ENCODE results near the gene COA1.
A peak's percentile ranks its signal among the peaks of the same experiment; 100 is the strongest.
"Not testable (repeated sequence)": the region's sequence is repeated elsewhere in the genome, so short reads cannot be mapped to it uniquely, and the experiment has no call there.

Gene COA1, protein sequence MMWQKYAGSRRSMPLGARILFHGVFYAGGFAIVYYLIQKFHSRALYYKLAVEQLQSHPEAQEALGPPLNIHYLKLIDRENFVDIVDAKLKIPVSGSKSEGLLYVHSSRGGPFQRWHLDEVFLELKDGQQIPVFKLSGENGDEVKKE

DNA sequence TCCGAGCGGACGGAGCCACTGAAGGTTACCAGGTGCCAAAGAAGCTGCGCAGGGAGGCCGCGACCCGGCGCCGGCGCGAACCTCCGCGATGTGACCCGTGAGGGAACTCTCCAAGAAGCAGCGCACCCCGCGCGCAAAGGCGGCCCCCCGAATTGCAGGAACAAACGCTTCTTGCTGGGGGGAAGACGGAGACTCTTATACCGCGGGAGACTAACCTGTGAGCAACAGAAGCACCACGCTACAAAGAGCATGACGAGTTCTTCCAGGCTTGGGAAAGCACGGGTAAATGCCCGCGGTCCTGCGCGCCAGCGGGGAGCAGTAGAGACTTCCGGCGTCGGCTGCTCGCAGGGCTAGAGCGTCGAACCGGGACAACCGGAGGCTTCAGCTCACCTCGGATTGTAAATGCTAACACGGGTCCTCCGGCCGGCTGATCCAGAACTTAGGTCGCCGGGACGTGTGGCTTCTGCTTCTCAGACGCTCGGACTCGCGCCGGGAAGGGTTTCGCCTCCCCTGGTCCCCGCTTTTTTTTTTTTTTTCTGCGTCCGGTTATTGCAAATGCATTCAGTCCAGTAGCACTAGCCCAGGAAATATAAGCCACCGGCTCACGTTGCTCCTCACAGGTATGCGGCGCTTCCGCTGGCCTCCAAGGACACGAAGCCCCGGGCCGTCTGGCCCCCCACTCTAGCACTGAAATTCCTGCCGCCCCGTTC is at the start of gene COA1:
Gene COA1, minus strand, starts transcription at position 310 of the 710 bp plus-strand sequence. CDS start 80,909 bp downstream, outside the sequence.
- peak; percentile 76 for DNase-seq

DNA sequence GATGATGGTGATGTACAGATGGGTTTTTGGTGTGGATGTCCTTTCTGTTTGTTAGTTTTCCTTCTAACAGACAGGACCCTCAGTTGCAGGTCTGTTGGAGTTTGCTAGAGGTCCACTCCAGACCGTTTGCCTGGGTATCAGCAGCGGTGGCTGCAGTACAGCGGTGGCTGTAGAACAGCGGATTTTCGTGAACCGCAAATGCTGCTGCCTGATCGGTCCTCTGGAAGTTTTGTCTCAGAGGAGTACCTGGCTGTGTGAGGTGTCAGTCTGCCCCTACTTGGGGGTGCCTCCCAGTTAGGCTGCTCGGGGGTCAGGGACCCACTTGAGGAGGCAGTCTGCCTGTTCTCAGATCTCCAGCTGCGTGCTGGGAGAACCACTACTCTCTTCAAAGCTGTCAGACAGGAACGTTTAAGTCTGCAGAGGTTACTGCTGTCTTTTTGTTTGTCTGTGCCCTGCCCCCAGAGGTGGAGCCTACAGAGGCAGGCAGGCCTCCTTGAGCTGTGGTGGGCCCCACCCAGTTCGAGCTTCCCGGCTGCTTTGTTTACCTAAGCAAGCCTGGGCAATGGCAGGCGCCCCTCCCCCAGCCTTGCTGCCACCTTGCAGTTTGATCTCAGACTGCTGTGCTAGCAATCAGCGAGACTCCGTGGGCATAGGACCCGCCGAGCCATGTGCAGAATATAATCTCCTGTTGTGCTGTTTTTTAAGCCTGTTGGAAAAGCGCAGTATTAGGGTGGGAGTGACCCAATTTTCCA is 49.1 kb upstream of the COA1 start:
- DNase-seq: peak; percentile 5

DNA sequence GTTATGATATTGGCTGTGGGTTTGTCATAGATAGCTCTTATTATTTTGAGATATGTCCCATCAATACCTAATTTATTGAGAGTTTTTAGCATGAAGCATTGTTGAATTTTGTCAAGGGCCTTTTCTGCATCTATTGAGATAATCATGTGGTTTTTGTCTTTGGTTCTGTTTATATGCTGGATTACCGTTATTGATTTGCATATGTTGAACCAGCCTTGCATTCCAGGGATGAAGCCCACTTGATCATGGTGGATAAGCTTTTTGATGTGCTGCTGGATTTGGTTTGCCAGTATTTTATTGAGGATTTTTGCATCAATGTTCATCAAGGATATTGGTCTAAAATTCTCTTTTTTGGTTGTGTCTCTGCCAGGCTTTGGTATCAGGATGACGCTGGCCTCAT is 45.9 kb upstream of the COA1 start:
- not testable (repeated sequence) for DNase-seq

DNA sequence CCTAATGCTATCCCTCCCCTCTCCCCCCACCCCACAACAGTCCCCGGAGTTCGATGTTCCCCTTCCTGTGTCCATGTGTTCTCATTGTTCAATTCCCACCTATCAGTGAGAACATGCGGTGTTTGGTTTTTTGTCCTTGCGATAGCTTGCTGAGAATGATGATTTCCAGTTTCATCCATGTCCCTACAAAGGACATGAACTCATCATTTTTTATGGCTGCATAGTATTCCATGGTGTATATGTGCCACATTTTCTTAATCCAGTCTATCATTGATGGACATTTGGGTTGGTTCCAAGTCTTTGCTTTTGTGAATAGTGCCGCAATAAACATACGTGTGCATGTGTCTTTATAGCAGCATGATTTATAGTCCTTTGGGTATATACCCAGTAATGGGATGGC is 43.9 kb upstream of the COA1 start:
- DNase-seq: not testable (repeated sequence)

DNA sequence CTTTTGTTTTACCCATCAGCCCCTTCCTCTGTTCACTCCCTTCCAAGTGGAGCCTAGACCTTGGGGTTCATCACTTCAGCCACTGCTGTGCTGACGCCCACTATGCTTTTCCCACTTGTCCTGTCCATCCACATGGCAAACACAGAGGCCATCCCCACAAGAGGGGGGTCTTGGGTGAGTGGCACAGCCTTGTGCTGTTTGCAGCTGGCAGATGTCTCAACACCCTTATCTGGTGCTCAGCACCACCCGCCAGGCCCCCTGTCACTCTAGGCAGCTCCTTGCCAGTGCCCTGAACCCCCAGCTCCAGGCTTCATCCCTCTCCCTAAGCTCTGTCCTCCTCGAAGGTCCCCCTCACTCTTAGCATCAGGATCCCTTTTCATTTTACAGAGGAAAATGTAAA is 42.2 kb upstream of the COA1 start:
- DNase-seq: no peak

DNA sequence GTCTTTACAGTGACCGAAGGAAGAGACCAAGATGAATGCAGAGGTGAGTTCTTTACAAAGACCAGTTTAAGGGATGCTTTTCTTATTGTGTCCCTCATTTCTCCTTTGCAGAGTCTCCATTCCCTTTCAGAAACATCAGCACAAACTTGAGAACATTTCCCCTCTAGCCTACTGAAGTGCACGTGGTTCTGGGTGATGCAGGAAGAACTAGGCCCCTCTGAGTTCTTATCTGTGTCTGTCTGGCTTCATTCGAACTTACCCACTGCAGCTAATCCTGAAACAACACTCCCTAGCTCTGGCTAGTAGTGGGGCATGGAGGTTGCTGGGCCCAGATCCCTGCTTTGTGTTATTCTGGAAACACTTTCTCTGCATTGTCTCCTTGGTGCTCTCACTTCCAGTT is 41.8 kb upstream of the COA1 start:
- DNase-seq: no peak

DNA sequence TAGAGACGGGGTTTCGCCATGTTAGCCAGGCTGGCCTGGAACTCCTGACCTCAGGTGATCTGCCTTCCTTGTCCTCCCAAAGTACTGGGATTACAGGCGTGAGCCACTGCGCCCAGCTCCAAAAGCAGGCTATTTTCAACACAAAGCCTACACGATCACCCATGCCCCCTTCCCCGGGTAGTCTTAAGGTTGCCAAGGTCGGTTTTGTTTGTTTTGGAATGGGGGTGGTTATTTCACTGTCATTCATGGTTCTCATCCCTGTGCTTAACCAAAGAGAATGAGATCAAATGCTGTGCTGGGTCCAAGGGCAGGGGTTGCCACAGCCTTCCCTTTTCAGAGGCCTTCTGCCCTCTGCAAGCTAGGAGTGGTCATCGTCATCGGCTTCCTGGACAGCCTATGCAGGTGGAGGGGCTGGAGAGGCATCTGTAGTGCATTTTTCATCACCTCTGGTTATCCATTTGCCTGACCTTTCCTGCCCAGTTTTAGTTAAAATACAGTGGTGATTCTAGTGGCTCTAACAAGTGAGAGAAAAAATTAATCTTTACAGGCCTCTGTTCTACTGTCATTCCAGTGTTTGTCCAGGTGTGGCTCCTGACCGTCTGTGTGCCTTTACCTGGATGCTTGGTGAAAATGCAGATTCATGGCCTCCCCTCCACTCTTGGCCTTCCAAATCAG is 40.6 kb upstream of the COA1 start:
- no peak for DNase-seq

DNA sequence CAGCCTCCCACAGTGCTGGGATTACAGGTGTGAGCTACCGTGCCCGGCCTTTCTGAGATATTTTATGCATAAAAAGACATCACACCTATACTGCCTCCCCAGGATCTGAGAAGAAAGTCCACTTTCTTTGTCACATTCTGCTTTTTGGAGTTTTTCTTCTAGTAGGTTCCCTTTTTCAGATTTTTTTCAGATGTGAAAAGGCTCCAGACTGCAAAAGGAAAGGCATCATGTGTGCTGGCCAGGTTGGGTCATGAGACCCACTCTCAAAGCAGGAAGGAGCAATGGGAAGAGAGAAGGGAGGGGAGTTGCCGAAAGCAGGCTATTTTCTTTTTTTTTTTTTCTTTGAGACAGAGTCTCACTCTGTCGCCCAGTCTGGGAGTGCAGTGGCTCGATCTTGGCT is 40.0 kb upstream of the COA1 start:
- DNase-seq: no peak

DNA sequence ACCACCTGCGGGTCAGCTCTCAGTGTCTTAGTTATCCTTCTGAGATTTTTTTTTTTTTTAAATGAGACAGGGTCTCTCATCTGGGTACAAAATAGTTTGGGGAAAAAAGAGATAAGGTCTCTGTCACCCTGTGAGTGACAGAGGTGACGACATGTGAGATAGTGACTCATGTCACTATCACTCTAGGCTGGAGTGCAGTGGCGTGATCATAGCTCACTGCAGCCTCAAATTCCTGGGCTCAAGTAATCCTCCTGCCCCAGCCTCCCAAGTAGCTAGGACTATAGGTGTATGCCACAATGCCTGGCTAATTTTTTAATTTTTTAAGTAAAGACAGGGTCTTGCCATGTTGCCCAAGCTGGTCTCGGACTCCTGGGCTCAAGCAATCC is 39.6 kb upstream of the COA1 start:
- no peak for DNase-seq

DNA sequence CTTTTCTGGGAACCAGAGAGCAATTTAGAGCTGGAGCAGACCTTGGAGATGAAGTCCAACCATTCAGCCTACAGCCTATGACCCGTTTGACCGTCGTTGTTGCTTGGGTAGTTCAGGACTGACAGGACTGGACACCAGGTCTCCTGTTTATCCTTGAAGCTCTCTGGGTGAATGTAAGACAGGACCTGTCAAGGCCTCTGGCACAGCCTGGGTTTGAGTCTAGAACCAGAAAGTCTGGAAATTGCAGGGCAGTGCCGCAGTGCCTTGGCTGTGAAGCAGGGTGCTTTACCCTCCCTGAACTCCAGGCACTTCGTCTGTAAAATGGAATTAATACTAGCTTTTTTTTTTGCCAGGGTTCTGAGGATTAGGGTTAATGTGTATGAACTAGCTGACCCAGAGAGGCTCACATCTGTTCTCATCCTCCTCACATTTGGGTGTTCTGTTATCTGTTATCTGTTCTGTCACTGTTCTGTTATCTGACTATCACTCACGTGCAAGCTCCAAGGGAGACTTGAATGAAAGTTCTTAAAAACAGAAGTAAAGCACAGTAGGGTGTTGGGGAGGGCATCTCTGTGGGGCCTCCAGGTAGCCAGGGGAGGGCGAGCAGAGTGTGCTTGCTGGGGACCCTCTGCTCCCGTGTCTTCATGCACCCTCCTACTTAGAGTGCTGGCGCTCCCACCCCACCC is 39.0 kb upstream of the COA1 start:
- no peak for DNase-seq

DNA sequence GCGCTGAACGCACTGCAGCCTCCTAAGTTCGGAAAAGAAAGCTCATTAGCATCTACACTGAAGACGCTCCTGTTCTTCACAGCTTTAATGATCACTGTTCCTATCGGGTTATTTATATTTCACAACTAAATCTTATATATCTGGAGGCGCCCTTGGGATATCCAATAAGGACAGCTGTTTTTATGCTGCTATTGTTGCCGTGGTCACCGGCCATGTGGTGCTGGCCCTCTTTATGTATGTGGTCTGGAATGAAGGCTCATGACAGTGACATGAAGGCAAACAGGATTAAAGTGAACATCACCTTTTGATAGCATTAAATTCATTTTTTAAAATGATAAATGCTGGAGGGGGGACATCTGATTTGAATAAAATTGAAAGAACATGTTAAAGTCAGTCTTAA is 38.0 kb upstream of the COA1 start:
- no peak for DNase-seq

DNA sequence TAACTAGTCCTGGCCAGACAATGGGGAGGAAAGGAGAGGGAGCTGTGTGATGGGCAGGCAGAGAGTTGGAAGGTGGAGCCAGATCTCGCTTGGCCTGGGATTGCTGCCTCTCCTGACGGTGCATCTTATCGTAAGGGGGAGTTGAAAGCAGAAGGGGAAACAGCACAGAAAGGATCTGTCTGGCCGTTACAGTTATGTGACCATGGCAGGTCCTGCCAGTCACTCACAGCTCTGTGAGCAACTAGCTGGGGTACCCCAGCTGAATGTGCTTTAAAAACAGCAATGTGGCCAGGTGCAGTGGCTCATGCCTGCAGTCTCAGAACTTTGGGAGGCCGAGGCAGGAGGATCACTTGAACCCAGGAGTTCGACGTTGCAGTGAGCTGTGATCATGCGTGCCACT is 37.2 kb upstream of the COA1 start:
- DNase-seq: no peak

DNA sequence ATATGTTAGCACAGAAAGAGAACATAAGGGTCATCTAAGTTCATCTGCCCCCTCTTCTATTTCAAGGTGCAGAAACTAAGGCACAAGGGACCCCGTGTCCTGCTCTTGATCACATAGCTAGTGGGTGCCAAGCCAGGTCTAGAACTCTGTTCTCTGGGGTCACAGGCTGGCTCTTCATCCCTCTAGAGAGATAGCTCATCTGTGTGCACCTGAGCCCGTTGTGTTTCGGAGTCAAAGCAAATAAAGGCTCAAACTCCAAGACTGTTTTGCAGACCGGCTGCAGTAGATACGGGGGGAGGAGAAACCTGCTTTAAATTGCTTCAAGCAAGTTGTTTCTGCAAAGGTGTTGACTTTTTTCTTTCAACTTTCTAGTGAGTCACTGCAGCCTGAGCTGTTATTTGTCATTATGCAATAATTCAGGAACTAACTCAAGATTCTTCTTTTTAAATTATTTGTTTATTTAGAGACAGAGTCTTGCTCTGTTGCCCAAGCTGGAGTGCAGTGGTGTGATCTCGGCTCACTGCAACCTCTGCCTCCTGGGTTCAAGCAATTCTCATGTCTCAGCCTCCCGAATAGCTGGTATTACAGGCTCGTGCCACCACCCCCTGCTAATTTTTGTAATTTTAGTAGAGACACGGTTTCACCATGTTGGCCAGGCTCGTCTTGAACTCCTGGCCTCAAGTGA is 35.6 kb upstream of the COA1 start:
- DNase-seq: no peak

DNA sequence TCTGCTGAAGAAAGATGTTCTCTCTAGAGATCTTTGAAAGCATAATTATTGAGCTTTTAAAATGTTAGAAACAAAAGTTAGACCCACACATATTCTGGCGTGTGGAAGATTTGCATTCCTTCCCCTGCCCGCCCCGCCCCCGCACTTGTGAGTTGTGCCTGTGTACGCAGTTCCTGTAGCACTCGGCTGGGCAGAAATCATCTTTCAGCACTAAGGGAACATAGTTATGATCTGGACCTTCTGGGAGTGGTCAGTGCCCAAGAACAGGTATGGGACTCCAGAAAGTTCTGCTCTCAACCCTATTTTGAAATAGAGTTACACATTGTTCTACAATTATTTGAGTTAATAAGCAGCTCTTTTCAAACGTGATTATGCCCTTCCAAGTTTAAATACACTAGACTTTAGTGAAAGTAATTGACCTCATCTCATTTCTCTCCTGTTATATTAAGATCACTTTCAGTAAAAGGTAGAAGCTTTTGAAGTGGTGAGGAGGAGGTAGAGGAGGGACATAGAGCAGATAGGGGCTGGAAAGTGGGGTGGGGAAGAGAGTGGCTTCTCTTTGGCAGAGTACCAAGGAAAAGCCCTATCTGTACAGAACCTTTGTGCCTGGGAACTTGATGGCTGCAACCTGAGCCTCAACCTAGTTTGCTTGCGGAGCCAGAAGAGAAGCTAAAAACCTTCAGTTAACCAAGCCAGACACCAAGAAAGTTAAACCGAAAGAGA is 34.9 kb upstream of the COA1 start:
- DNase-seq: no peak

DNA sequence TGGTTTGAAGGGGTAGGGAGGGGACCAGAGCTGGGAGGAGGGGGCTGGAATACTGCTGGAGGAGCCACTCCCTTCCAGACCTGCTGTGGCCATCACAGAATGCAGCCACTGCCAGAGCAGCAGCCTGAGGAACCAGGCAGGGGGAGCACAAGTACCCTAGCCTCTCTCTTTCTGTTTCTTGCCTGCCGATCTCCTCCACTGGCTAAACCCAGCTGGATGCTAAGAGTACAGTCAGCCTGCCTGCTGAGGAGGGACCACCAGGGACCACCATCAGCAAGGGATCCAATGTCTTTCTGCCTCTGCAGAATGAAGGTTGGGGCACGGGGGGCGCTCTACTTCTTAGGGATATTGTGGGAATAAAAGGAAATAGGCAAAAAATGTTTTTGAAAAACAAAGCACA is 33.9 kb upstream of the COA1 start:
- no peak for DNase-seq

DNA sequence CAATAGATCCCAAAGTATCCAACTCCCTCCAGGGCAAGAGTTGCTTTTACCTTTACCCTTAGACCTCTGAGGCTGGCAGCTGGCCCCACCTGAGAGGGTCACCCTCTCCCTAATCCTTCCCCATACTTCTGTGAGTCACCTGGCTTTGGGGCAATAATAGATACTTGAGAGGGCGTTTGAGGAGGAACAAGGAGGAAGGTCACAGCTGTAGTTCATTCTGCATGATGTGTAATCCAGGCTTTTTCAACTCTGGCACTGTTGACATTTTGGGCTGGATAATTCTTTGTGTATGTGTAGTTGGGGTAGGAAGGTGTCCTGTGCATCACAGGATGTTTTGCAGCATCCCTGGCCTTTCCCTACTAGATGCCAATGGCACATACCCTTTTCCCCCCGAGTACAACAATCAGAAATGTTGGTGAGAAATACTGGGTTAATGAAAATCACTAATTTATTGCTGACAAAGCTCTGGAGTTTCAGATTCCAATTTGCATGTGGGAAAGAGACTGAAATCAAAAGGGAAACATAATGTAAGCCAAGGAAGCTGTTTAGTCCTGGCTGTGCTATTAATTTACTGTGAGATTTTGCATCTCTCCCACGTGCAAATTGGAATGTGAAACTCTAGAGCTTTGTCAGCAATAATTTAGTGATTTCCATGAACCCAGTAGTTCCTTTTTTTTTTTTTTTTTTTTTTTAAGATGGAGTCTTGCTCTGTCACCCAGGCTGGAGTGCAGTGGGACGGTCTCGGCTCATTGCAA is 32.8 kb upstream of the COA1 start:
- DNase-seq: no peak

DNA sequence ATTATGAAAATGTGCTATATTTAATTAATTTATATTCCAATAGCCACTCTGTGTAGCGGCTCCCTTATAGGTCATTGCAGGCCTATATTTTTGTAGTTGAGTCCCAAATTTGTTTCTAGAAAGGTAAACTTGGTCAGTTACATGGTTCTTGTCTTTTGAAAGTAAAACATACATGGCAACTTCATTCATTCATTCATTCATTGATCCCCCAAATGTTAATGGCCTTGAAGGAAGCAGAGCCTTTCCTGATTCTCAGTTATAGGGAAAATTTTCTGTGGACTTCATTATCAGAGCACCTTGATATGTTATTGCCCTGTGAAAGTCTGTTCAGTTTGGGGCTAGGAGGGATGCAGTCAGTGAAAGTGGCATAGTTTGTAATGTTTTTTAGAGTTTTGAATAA is 32.1 kb upstream of the COA1 start:
- no peak for DNase-seq

DNA sequence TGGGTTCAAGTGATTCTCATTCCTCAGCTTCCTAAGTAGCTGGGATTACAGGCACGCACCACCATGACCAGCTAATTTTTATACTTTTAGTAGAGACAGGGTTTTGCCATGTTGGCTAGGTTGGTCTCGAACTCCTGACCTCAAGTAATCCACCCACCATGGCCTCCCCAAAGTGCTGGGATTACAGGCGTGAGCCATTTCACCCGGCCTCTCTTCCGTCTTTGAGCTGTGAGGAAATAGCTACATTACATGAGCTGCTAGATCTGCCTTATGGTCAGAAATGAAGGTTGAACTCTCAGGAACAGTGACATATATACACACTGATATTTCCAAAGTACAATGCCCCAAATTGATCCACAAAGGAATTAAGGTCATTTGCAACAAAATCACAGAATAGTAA is 31.5 kb upstream of the COA1 start:
- DNase-seq: no peak

DNA sequence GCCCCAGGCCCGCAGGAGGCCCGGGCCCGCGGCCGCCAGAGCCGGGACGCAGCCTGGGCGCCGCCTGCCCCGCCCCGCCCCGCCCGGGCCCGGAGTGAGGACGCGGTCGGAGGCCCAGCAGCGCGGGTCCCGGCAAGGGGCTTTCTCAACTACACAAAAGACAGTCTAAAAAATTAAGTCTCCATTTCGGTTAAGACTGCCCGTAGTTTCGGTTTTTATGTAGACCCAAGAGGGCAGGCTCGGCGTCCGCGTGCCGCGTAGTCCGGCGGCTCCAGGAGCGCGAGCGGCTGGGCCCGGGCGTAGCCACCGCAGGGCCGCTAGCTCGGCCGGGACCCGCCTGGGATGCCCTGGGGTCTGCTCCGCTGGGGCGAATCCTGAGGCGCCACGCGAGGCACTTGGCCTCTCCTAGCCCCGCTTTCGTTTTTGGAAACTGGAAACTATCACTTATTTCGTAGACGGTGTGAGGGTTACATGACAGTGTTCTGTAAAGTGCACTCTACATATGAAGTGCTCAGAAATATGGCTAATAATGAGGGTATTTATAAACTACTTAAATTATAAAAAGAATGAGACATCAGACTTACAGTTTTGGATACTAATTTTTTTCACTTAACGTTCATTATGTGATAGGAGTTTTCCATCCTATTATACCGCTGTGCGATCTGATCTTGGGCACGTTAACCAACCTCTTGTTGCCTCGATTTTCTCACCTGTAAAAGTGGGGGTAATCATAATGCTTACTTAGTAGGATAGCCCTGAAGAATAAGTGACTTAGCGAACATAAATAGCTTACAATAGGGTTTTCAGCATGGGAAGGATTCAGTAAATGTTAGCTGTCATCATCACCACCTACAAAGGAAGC is 29.7 kb upstream of the COA1 start:
- DNase-seq: peak; percentile 26
